Testis (tissue), 2 donors: ENCODE results near the gene IKZF5.

ENCODE experiments used
- POLR2A ChIP-seq: fragments of 450-650 bp; IDR thresholded peaks from one replicate; pipeline ENCODE4 v1.6.1; 2017; ENCODE audit warnings: antibody characterized with exemption, mild to moderate bottlenecking, moderate library complexity
- TF ChIP-seq, protein P1 (sequence below), 3 experiments: fragments of 450-650 bp in 2 of 3; fragments of 200-600 bp in 1 of 3; sonication (generic) in 1 of 3; IDR thresholded peaks; one replicate each; pipeline ENCODE4 v1.5.1; 2016 to 2019; ENCODE audit warnings: antibody characterized with exemption in 3 of 3, mild to moderate bottlenecking in 2 of 3, moderate library complexity in 1 of 3

DNA sequence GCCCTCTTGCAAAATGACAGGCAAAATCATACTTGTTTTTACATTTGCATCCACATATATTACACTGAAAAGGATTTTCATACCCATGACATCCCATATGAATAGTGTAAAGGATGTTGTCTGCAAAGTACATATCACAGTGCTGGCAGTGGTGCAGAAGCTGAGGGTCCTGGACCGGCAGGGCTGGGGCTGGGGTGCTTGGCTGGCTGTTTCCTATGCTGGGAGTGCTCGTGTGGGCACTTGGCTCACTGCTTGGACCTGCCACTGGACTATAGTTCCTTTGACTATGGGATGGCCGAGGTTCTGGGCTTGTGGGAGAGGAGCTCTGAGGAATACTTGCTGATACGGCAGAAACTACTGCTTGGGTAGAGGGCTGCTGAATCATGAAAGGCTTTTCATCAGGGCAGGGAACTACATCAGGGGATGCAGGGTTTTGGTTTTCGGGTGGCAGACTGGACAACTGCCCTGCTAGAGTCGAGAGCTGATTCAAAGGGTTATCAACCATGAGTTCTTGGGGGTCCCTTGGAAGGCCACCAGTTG lies 14.7 kb downstream of the IKZF5 start:
- TF ChIP-seq POLR2A: no peak
- TF ChIP-seq, protein P1, sequence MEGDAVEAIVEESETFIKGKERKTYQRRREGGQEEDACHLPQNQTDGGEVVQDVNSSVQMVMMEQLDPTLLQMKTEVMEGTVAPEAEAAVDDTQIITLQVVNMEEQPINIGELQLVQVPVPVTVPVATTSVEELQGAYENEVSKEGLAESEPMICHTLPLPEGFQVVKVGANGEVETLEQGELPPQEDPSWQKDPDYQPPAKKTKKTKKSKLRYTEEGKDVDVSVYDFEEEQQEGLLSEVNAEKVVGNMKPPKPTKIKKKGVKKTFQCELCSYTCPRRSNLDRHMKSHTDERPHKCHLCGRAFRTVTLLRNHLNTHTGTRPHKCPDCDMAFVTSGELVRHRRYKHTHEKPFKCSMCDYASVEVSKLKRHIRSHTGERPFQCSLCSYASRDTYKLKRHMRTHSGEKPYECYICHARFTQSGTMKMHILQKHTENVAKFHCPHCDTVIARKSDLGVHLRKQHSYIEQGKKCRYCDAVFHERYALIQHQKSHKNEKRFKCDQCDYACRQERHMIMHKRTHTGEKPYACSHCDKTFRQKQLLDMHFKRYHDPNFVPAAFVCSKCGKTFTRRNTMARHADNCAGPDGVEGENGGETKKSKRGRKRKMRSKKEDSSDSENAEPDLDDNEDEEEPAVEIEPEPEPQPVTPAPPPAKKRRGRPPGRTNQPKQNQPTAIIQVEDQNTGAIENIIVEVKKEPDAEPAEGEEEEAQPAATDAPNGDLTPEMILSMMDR (IDR thresholded peaks at IDR 0.05): no peak
